Thyroid gland (tissue), 4 donors: ENCODE measurements around the gene PVRIG.

Source experiments
- POLR2A ChIP-seq, 2 donors: fragments of 450-650 bp; IDR thresholded peaks; one replicate each; pipeline ENCODE4 v1.6.1; 2017; ENCODE audit warnings: antibody characterized with exemption in 2 of 2, mild to moderate bottlenecking in 2 of 2, moderate library complexity in 1 of 2
- TF ChIP-seq, protein P1 (sequence below), 6 experiments: fragments of 200-600 bp in 3 of 6; fragments of 450-650 bp in 3 of 6; sonication (generic) in 3 of 6; IDR thresholded peaks; one replicate each; pipeline ENCODE4 v1.5.1; 2016 to 2019; ENCODE audit warnings: antibody characterized with exemption in 6 of 6, mild to moderate bottlenecking in 2 of 6, inconsistent platforms in 1 of 6, moderate library complexity in 1 of 6

DNA sequence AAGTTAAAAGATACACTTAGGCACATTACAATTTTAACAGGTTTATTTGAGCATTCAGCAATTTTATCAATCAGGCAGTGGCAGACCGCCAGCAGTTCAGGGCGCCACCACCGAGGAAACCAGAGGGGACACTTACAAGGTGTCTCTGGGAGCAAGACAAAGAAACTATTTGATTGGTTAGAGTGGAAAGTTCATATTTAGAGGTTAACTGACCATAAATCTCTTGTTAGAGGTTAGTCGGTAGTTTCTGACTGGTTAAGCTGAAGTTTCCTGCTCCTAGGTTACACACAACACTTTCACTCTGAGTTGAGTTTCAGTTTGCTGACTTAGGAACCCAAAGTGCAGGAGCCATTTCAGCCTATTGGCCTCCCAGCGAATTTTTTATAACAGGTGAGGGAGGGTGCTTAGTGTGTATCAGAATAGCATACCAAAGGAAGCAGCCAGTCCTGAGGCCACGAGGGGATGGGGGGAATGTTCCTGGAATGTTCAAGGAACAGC is 10.8 kb upstream of the PVRIG start:
- TF ChIP-seq, protein P1, sequence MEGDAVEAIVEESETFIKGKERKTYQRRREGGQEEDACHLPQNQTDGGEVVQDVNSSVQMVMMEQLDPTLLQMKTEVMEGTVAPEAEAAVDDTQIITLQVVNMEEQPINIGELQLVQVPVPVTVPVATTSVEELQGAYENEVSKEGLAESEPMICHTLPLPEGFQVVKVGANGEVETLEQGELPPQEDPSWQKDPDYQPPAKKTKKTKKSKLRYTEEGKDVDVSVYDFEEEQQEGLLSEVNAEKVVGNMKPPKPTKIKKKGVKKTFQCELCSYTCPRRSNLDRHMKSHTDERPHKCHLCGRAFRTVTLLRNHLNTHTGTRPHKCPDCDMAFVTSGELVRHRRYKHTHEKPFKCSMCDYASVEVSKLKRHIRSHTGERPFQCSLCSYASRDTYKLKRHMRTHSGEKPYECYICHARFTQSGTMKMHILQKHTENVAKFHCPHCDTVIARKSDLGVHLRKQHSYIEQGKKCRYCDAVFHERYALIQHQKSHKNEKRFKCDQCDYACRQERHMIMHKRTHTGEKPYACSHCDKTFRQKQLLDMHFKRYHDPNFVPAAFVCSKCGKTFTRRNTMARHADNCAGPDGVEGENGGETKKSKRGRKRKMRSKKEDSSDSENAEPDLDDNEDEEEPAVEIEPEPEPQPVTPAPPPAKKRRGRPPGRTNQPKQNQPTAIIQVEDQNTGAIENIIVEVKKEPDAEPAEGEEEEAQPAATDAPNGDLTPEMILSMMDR (IDR thresholded peaks at IDR 0.05), result no peak
- TF ChIP-seq POLR2A (IDR thresholded peaks at IDR 0.05), result no peak
